GM12891 (cell line): ENCODE measurements around the gene NDOR1.

Experiments used
- POLR2A ChIP-seq: IDR thresholded peaks from 2 replicates; pipeline ENCODE4 v1.6.1; 2011; ENCODE audit warnings: low read depth, low read length, control low read depth
- POLR2AphosphoS5 ChIP-seq: IDR thresholded peaks from 2 replicates; pipeline ENCODE4 v1.6.1; 2011; ENCODE audit warnings: low read depth, low read length, control low read depth
- POU2F2 ChIP-seq: IDR thresholded peaks from 2 replicates; pipeline ENCODE4 v1.6.1; 2011; ENCODE audit warnings: low read depth, mild to moderate bottlenecking, control low read depth, low read length, moderate library complexity
- TAF1 ChIP-seq: IDR thresholded peaks from 2 replicates; pipeline ENCODE4 v1.6.1; 2011; ENCODE audit warnings: low read depth, low read length, control low read depth

DNA sequence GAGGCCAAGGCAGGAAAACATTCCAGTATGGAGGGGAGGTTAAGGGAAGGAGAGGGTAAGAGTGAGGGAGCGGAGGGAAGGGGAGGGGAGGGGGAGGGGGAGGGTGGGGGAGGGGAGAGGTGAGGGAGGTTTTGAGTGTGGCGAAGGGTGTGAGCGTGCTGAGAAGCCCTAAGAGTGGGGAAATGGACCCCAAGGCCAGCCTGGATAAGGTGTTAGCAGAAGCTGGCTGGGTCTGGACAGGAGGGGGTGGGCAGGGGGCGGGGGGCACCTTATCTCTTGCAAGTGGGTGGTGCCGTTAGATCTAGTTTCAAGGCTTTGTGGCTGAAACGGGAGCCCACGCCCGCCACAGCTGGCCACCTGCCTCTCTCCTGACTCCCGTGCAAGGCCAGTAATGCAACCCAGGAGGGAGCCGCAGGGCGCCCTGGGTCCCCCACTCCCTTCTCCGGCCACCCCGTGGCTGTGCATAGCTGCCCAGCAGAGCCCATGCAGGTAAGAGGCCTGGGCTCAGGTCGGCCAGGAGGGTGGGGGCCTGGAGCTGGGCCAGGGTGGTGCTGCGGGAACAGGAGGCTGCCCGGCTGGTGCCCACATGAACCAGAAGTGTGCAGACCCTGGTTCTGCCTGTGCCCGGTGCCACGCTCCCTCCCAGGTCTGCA lies 22.5 kb downstream of the NDOR1 start:
- TF ChIP-seq POLR2AphosphoS5 (no peak), POLR2A (no peak), TAF1 (no peak), POU2F2 (no peak)
